Fibroblast of lung (primary cell): ENCODE measurements around the gene ADCY2.

Source experiments
- CTCF ChIP-seq, 2 donors: IDR thresholded peaks in 1 of 2; conservative IDR thresholded peaks in 1 of 2; 1 replicate in 1 of 2; 2 replicates in 1 of 2; pipeline ENCODE4 v1.5.1; 2011 to 2012; ENCODE audit warnings: low read length in 2 of 2, control low read depth in 1 of 2, inconsistent platforms in 1 of 2, low read depth in 1 of 2, mild to moderate bottlenecking in 1 of 2
- EZH2 ChIP-seq: IDR thresholded peaks from 2 replicates; pipeline ENCODE4 v1.5.1; 2012; ENCODE audit warnings: low read length, control low read depth, mild to moderate bottlenecking; ENCODE audit errors: missing control alignments

- TF ChIP-seq CTCF (conservative IDR thresholded peaks at IDR 0.05 in 1 of 2, IDR thresholded peaks at IDR 0.05 in 1 of 2; ENCODE audit: low read depth in 1 of 2, low read length in 2 of 2) (no peak), EZH2 (no peak)
These were observed 123.1 kb downstream of the ADCY2 start for GRCh38 chr5:7518947-7519560.
